Keratinocyte (primary cell): ENCODE results near the gene IQSEC2. TPM values are rescaled to one million over a fixed set of nuclear protein-coding genes. Genes with fewer than 3 reads are reported as not detected.

Experiments
- DNase-seq: peaks from one replicate; pipeline ENCODE4 v3.0.0-alpha.2; 2011; ENCODE audit warnings: low read depth, missing footprints, low spot score
- FAIRE-seq: peaks from 2 replicates; lab custom pipeline; 2011; peaks lifted over from hg19 to GRCh38; lab: Jason Lieb, UNC
- H2AFZ ChIP-seq: 2 replicates; pipeline ENCODE4 v1.6.0; 2012; ENCODE audit warnings: low read length, control low read depth, inconsistent platforms; ENCODE audit not compliant: control insufficient read depth
- H3K27ac ChIP-seq: 2 replicates; pipeline ENCODE4 v1.5.1; 2011; ENCODE audit warnings: low read length; ENCODE audit not compliant: control insufficient read depth, insufficient read depth
- H3K27me3 ChIP-seq: 3 replicates; pipeline ENCODE4 v1.6.0; 2011; ENCODE audit warnings: low read length; ENCODE audit not compliant: control insufficient read depth, insufficient read depth; ENCODE audit errors: extremely low read depth
- H3K36me3 ChIP-seq, 2 experiments: 2 replicates in 1 of 2; 3 replicates in 1 of 2; pipeline ENCODE4 v1.5.1; 2011; ENCODE audit warnings: low read length in 2 of 2, mild to moderate bottlenecking in 1 of 2; ENCODE audit not compliant: control insufficient read depth in 2 of 2, insufficient read depth in 2 of 2; ENCODE audit errors: extremely low read depth in 1 of 2
- H3K4me1 ChIP-seq: 3 replicates; pipeline ENCODE4 v1.5.1; 2011; ENCODE audit warnings: low read length; ENCODE audit not compliant: control insufficient read depth, insufficient read depth; ENCODE audit errors: extremely low read depth
- H3K4me2 ChIP-seq: 3 replicates; pipeline ENCODE4 v1.6.0; 2011; ENCODE audit warnings: low read depth, low read length; ENCODE audit not compliant: control insufficient read depth, insufficient read depth; ENCODE audit errors: extremely low read depth
- H3K4me3 ChIP-seq, 3 experiments: fragments of 200-600 bp in 1 of 3; sonication (generic) in 1 of 3; 2 replicates in 2 of 3; 3 replicates in 1 of 3; pipeline ENCODE4 v1.5.1; 2011 to 2016; ENCODE audit warnings: low read length in 3 of 3, mild to moderate bottlenecking in 3 of 3, control low read depth in 2 of 3, inconsistent platforms in 1 of 3, low read depth in 1 of 3, mixed read lengths in 1 of 3, mixed run types in 1 of 3, moderate library complexity in 1 of 3; ENCODE audit not compliant: control insufficient read depth in 2 of 3, insufficient read depth in 2 of 3; ENCODE audit errors: extremely low read depth in 1 of 3
- H3K79me2 ChIP-seq: 2 replicates; pipeline ENCODE4 v1.6.0; 2012; ENCODE audit warnings: low read length; ENCODE audit not compliant: control insufficient read depth, insufficient read depth
- H3K9ac ChIP-seq: 3 replicates; pipeline ENCODE4 v1.6.0; 2011; ENCODE audit warnings: low read length; ENCODE audit not compliant: control insufficient read depth, insufficient read depth; ENCODE audit errors: extremely low read depth
- H3K9me1 ChIP-seq: 3 replicates; pipeline ENCODE4 v1.6.0; 2011; ENCODE audit warnings: low read length; ENCODE audit not compliant: control insufficient read depth, insufficient read depth; ENCODE audit errors: extremely low read depth
- H3K9me3 ChIP-seq: 2 replicates; pipeline ENCODE4 v1.5.1; 2012; ENCODE audit warnings: low read depth, low read length; ENCODE audit not compliant: control insufficient read depth
- H4K20me1 ChIP-seq: 3 replicates; pipeline ENCODE4 v1.6.0; 2011; ENCODE audit warnings: low read length; ENCODE audit not compliant: control insufficient read depth, insufficient read depth; ENCODE audit errors: extremely low read depth
- CTCF ChIP-seq, 3 experiments: IDR thresholded peaks in 1 of 3; conservative IDR thresholded peaks in 1 of 3; optimal IDR thresholded peaks in 1 of 3; 2 replicates in 2 of 3; 3 replicates in 1 of 3; pipeline versions ENCODE3 to v1.5.1; 2011; ENCODE audit warnings: low read length in 3 of 3, mild to moderate bottlenecking in 3 of 3, moderate library complexity in 2 of 3, control low read depth in 1 of 3, inconsistent platforms in 1 of 3; ENCODE audit not compliant: insufficient read depth in 2 of 3; ENCODE audit errors: extremely low read depth in 1 of 3
- EZH2 ChIP-seq: IDR thresholded peaks from one replicate; pipeline ENCODE4 v1.6.1; 2012; ENCODE audit warnings: inconsistent platforms, mild to moderate bottlenecking, low read length, moderate library complexity
- dilution Hi-C: fragments of 300-500 bp; cut with MboI; formaldehyde crosslinking; loops from one replicate; pipeline ENCODE4 v1.7.0; 2020; ENCODE audit warnings: low sequenced_read_pairs; ENCODE audit not compliant: extremely low pct_ligation_motif_present
- polyA plus RNA-seq, 5 experiments: library from polyadenylated mRNA; depleted of rRNA in 3 of 5; stranded (reverse) in 3 of 5; stranded (forward) in 1 of 5; unstranded in 1 of 5; fragments of >200 nt; gene quantifications; 1 replicate in 1 of 5; 2 replicates in 3 of 5; 3 replicates in 1 of 5; pipeline versions ENCODE4 v1.2.1 to v1.2.3, GENCODE V29; 2011 to 2012; ENCODE audit warnings: missing spikeins in 2 of 5, low read depth in 1 of 5, low replicate concordance in 1 of 5

IQSEC2 gene
- polyA plus RNA-seq, 1 donor (not counting 4 experiments of a cell fraction or from before 2014, with no cell fraction given), result 4.7 TPM

- TF ChIP-seq EZH2 (no peak), CTCF (optimal IDR thresholded peaks at IDR 0.05 in 1 of 3, IDR thresholded peaks at IDR 0.05 in 1 of 3, conservative IDR thresholded peaks at IDR 0.05 in 1 of 3; ENCODE audit: extremely low read depth in 1 of 3, insufficient read depth in 2 of 3, low read length in 3 of 3) (no peak)
- no peaks in the 10 kb centered on the region for H3K9me1 ChIP-seq
- H3K9me3 ChIP-seq, result no peaks in the 10 kb centered on the region
- H4K20me1 ChIP-seq, result no peaks in the 10 kb centered on the region
- no peak overlapping the region for H3K27ac ChIP-seq
- no peaks in the 10 kb centered on the region for H3K36me3 ChIP-seq
- H3K27me3 ChIP-seq, result peaks cover 63% of the 10 kb centered on the region
- no peaks in the 10 kb centered on the region for H3K4me1 ChIP-seq
- no peak overlapping the region for H3K4me2 ChIP-seq
- dilution Hi-C loops, result no loop called here
- H2AFZ ChIP-seq, result no peak overlapping the region
- H3K4me3 ChIP-seq, result no peak overlapping the region
- H3K9ac ChIP-seq, result no peak overlapping the region
- no peak for DNase-seq
- no peak for FAIRE-seq
- H3K79me2 ChIP-seq, result no peaks in the 10 kb centered on the region
Observed at GRCh38 chrX:53323196-53323595, 41.8 kb upstream of the IQSEC2 start.

GRCh38 chrX:53321943-53322497 lies 40.6 kb upstream of the IQSEC2 start:
- Histone ChIP-seq H3K4me1 (no peaks in the 10 kb centered on the region), H4K20me1 (no peaks in the 10 kb centered on the region), H3K9me1 (no peaks in the 10 kb centered on the region), H3K36me3 (no peaks in the 10 kb centered on the region), H3K4me2 (no peak overlapping the region), H3K9me3 (no peaks in the 10 kb centered on the region), H3K4me3 (no peak overlapping the region), H3K27me3 (peaks cover 70% of the 10 kb centered on the region), H2AFZ (no peak overlapping the region), H3K9ac (no peak overlapping the region), H3K79me2 (no peaks in the 10 kb centered on the region), H3K27ac (no peak overlapping the region)
- TF ChIP-seq EZH2, result peak; percentile 56
- TF ChIP-seq CTCF (optimal IDR thresholded peaks at IDR 0.05 in 1 of 3, IDR thresholded peaks at IDR 0.05 in 1 of 3, conservative IDR thresholded peaks at IDR 0.05 in 1 of 3; ENCODE audit: extremely low read depth in 1 of 3, insufficient read depth in 2 of 3, low read length in 3 of 3), result no peak
- FAIRE-seq (no peak), DNase-seq (no peak)
- dilution Hi-C loops, result no loop called here
